GM12878 (cell line): ENCODE data around the gene CYB5D1. TPM values are rescaled to one million over a fixed set of nuclear protein-coding genes. Genes with fewer than 3 reads are reported as not detected.

Experiments
- ATAC-seq: fragments of 200-7000 bp; cut with Tn5 transposase; 3 replicates; pipeline ENCODE4 v1.9.1; 2020; ENCODE audit warnings: mild to moderate bottlenecking, moderate library complexity
- BruUV-seq: library from RNA; stranded (reverse); fragments of 400-500 nt; replicated peaks from 2 replicates; lab custom pipeline; 2021; lab: Mats Ljungman, UMichigan
- CTCF ChIA-PET: fragments of 300-600 bp; sonication (Branson Sonifier 250); formaldehyde crosslinking; extraction: SDS; loops from one replicate; lab custom pipeline; 2021; ENCODE audit warnings: inconsistent platforms; lab: Yijun Ruan, JAX
- POLR2A ChIA-PET: fragments of 350-600 bp; formaldehyde crosslinking; extraction: SDS; loops from one replicate; lab custom pipeline; 2021; ENCODE audit warnings: inconsistent platforms; lab: Charles Lee
- RAD21 ChIA-PET: fragments of 300-600 bp; sonication (Branson Sonifier 250); formaldehyde crosslinking; loops from one replicate; lab custom pipeline; 2023; ENCODE audit warnings: antibody characterized with exemption; ENCODE audit not compliant: unreplicated experiment; lab: Charles Lee
- SMC1A ChIA-PET: fragments of 300-600 bp; sonication (Branson Sonifier 250); formaldehyde crosslinking; loops from one replicate; lab custom pipeline; 2023; ENCODE audit not compliant: unreplicated experiment, uncharacterized antibody; lab: Charles Lee
- DNase-seq: peaks from one replicate; pipeline ENCODE4 v3.0.0-alpha.2; 2011; ENCODE audit warnings: low read depth, low spot score
- FAIRE-seq: peaks from 3 replicates; lab custom pipeline; 2011; peaks lifted over from hg19 to GRCh38; lab: Jason Lieb, UNC
- H2AFZ ChIP-seq: 2 replicates; pipeline ENCODE4 v1.6.0; 2011; ENCODE audit warnings: low read depth, low read length, control low read depth; ENCODE audit not compliant: control insufficient read depth
- H3K27ac ChIP-seq: 2 replicates; pipeline ENCODE4 v1.5.1; 2011; ENCODE audit warnings: control low read depth; ENCODE audit not compliant: control insufficient read depth, insufficient read depth
- H3K27me3 ChIP-seq, 2 experiments: replicated peaks in 1 of 2; 2 replicates each; pipeline versions ENCODE4 v1.6.0 to v1.6.1; 2011; ENCODE audit warnings: low read length in 1 of 2; ENCODE audit not compliant: control insufficient read depth in 2 of 2, insufficient read depth in 2 of 2
- H3K36me3 ChIP-seq, 2 experiments: 2 replicates each; pipeline ENCODE4 v1.5.1; 2011; ENCODE audit warnings: low read length in 1 of 2; ENCODE audit not compliant: control insufficient read depth in 2 of 2, insufficient read depth in 2 of 2
- H3K4me1 ChIP-seq: 2 replicates; pipeline ENCODE4 v1.6.1; 2011; ENCODE audit warnings: mild to moderate bottlenecking, low read length, moderate library complexity, mixed read lengths; ENCODE audit not compliant: control insufficient read depth, insufficient read depth
- H3K4me2 ChIP-seq: 2 replicates; pipeline ENCODE4 v1.6.0; 2011; ENCODE audit warnings: control low read depth; ENCODE audit not compliant: control insufficient read depth, insufficient read depth
- H3K4me3 ChIP-seq: fragments of 200-600 bp; sonication (generic); 2 replicates; pipeline ENCODE4 v1.5.1; 2016
- H3K79me2 ChIP-seq: 2 replicates; pipeline ENCODE4 v1.6.0; 2011; ENCODE audit warnings: low read length; ENCODE audit not compliant: control insufficient read depth, insufficient read depth
- H3K9ac ChIP-seq: 2 replicates; pipeline ENCODE4 v1.8.0; 2011; ENCODE audit warnings: low read length, control low read depth, mixed read lengths; ENCODE audit not compliant: control insufficient read depth, insufficient read depth
- H3K9me3 ChIP-seq: replicated peaks from 3 replicates; pipeline ENCODE4 v1.5.1; 2011; ENCODE audit warnings: mild to moderate bottlenecking, low read length; ENCODE audit not compliant: control insufficient read depth, insufficient read depth
- H4K20me1 ChIP-seq: 2 replicates; pipeline ENCODE4 v1.6.0; 2011; ENCODE audit not compliant: control insufficient read depth, insufficient read depth
- CREB1 ChIP-seq: IDR thresholded peaks from 2 replicates; pipeline ENCODE4 v1.6.1; 2012; ENCODE audit warnings: low read depth, mild to moderate bottlenecking, inconsistent platforms
- IRF4 ChIP-seq: IDR thresholded peaks from 2 replicates; pipeline ENCODE4 v1.6.1; 2011; ENCODE audit warnings: low read depth, low read length
- KAT2A ChIP-seq: conservative IDR thresholded peaks from 2 replicates; pipeline ENCODE4 v1.6.1; 2011; ENCODE audit warnings: low read depth, low read length; ENCODE audit not compliant: control insufficient read depth
- SMARCA5 ChIP-seq: fragments of 450-650 bp; IDR thresholded peaks from 2 replicates; pipeline ENCODE4 v1.6.1; 2017; ENCODE audit warnings: mild to moderate bottlenecking
- TBL1XR1 ChIP-seq: IDR thresholded peaks from 2 replicates; pipeline ENCODE4 v1.6.1; 2012; ENCODE audit warnings: low read depth, low read length, improper control_type of control experiment
- ZBED1 ChIP-seq: IDR thresholded peaks from 2 replicates; pipeline ENCODE4 v1.6.1; 2016; ENCODE audit warnings: borderline replicate concordance
- ZNF217 ChIP-seq: fragments of 450-650 bp; IDR thresholded peaks from 2 replicates; pipeline ENCODE4 v1.6.1; 2017; ENCODE audit warnings: antibody characterized with exemption, mild to moderate bottlenecking
- ZNF622 ChIP-seq: fragments of 450-650 bp; IDR thresholded peaks from 2 replicates; pipeline ENCODE4 v1.6.1; 2017; ENCODE audit warnings: mild to moderate bottlenecking, inconsistent platforms
- ZSCAN29 ChIP-seq: fragments of 450-650 bp; IDR thresholded peaks from 2 replicates; pipeline ENCODE4 v1.6.1; 2017; ENCODE audit warnings: mild to moderate bottlenecking, moderate library complexity
- WGBS: methylation state at CpG from one replicate; pipeline ENCODE4 v1.1.6; 2016; ENCODE audit warnings: low lambda C conversion rate; ENCODE audit not compliant: insufficient replicate concordance, insufficient coverage; ENCODE audit errors: missing lambda C conversion rate; 5-methylcytosine and 5-hydroxymethylcytosine counted together
- in situ Hi-C: fragments of 300-500 bp; cut with MboI; formaldehyde crosslinking; loops from 9 replicates; pipeline ENCODE4 v1.14.3; 2018; ENCODE audit warnings: mixed read lengths
- intact Hi-C: fragments of 100-400 bp; cut with micrococcal nuclease; formaldehyde crosslinking; loops from one replicate; pipeline ENCODE4 v1.14.2; 2022; ENCODE audit not compliant: unreplicated experiment
- polyA plus RNA-seq, 11 experiments: library from polyadenylated mRNA; depleted of rRNA in 4 of 11; unstranded in 6 of 11; stranded (reverse) in 5 of 11; fragments of >200 nt; fragmentation: Nextera tagmentation in 4 of 11; fragmentation: Illumina TruSeq in 1 of 11; extraction: Ambion mirVana in 4 of 11; extraction: Trizol in 1 of 11; gene quantifications; 1 replicate in 1 of 11; 2 replicates in 10 of 11; pipeline versions ENCODE4 v1.2.1 to v1.2.3, GENCODE V29; 2011 to 2016; ENCODE audit warnings: inconsistent platforms in 2 of 11, missing spikeins in 2 of 11, low read depth in 1 of 11
- total RNA-seq, 4 experiments: library from RNA; depleted of rRNA in 3 of 4; stranded (reverse); fragments of >200 nt in 3 of 4; fragmentation: Illumina TruSeq in 1 of 4; extraction: Trizol in 1 of 4; gene quantifications; 2 replicates each; pipeline versions ENCODE4 v1.2.1 to v1.2.3, GENCODE V29; 2013 to 2021
- TF ChIP-seq, protein P1 (sequence below): fragments of 450-650 bp; conservative IDR thresholded peaks from 2 replicates; pipeline ENCODE4 v1.6.1; 2017; ENCODE audit warnings: mild to moderate bottlenecking, moderate library complexity
- TF ChIP-seq, protein P2 (sequence below): IDR thresholded peaks from 2 replicates; pipeline ENCODE4 v1.6.1; 2012; ENCODE audit warnings: mild to moderate bottlenecking, low read depth, low read length
- TF ChIP-seq, protein P3 (sequence below): fragments of 450-650 bp; IDR thresholded peaks from 2 replicates; pipeline ENCODE4 v1.6.1; 2016; ENCODE audit warnings: mild to moderate bottlenecking
- TF ChIP-seq, protein P4 (sequence below): IDR thresholded peaks from 2 replicates; pipeline ENCODE4 v1.6.1; 2012; ENCODE audit warnings: low read length, inconsistent platforms

Gene CYB5D1
- total and polyA plus RNA-seq, 10 of the 15 experiments (the other 5 are each of a cell fraction or from before 2014, with no cell fraction given): 1.6 to 8.7 (median 6.4) TPM

DNA sequence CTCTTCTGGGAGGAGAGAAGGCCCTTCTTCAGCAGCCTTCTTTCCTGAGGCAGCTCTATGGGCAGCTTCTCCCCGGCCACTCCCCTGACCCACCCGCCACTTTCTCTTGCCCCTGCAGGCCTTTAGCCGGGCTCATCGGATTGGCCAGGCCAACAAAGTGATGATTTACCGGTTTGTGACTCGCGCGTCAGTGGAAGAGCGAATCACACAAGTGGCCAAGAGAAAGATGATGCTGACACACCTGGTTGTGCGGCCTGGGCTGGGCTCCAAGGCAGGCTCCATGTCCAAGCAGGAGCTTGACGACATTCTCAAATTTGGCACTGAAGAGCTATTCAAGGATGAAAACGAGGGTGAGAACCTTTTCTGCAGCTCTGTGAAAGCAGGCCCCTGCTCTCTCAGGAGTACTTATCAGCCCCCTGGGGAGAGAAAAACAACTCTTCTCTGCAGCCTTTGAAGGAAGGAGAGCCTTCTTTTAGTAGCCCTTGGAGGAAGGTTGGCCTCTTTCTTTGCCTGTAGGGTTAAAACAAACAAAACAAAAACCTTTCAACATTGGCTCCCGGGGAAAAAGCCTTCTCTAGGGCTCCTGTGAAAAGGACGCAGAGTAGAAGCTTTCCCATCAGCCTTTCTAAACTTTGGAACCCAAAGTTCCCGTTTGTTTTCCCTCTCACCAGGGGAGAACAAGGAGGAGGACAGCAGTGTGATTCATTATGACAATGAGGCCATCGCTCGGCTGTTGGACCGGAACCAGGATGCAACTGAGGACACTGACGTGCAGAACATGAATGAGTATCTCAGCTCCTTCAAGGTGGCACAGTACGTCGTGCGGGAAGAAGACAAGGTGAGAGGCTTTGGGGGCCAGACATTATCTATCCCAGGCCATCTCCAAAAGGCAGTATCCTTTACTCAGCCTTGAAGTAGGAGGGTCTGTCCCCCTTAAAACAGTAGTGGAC, 45.6 kb downstream of the CYB5D1 start:
- POLR2A ChIA-PET: interaction anchor here (0.6 kb wide), 1 partner anchor 28 kb away, joined by 5 read pairs; no protein-coding TSS in a partner anchor
- Histone ChIP-seq H3K27ac (no peak overlapping the region), H3K4me1 (no peaks in the 10 kb centered on the region), H3K9ac (no peak overlapping the region), H3K9me3 (no peaks in the 10 kb centered on the region), H3K4me2 (no peak overlapping the region), H3K27me3 (no peaks in the 10 kb centered on the region), H3K4me3 (no peak overlapping the region), H3K79me2 (no peaks in the 10 kb centered on the region), H2AFZ (no peak overlapping the region), H3K36me3 (peaks cover 40 to 44% of the 10 kb centered on the region in 2 experiments), H4K20me1 (no peaks in the 10 kb centered on the region)
- RAD21 ChIA-PET: no interaction called here
- in situ Hi-C loops (no loop called here), intact Hi-C loops (no loop called here)
- 76% methylated on average over 22 of the region's 22 CpGs for WGBS
- CTCF ChIA-PET: interaction anchor here (3.3 kb wide), 1 partner anchor 40 kb away, joined by 19 read pairs; no protein-coding TSS in a partner anchor
- BruUV-seq: TSS peak; percentile 54
- ATAC-seq (no peak), FAIRE-seq (no peak), DNase-seq (no peak)
- SMC1A ChIA-PET: interaction anchor here (0.8 kb wide), 1 partner anchor 34 kb away, joined by 3 read pairs; no protein-coding TSS in a partner anchor
- TF ChIP-seq SMARCA5: no peak
- no peak for TF ChIP-seq TBL1XR1
- no peak for TF ChIP-seq KAT2A
- no peak for TF ChIP-seq ZBED1
- no peak for TF ChIP-seq ZNF622
- TF ChIP-seq, protein P1, sequence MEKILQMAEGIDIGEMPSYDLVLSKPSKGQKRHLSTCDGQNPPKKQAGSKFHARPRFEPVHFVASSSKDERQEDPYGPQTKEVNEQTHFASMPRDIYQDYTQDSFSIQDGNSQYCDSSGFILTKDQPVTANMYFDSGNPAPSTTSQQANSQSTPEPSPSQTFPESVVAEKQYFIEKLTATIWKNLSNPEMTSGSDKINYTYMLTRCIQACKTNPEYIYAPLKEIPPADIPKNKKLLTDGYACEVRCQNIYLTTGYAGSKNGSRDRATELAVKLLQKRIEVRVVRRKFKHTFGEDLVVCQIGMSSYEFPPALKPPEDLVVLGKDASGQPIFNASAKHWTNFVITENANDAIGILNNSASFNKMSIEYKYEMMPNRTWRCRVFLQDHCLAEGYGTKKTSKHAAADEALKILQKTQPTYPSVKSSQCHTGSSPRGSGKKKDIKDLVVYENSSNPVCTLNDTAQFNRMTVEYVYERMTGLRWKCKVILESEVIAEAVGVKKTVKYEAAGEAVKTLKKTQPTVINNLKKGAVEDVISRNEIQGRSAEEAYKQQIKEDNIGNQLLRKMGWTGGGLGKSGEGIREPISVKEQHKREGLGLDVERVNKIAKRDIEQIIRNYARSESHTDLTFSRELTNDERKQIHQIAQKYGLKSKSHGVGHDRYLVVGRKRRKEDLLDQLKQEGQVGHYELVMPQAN: no peak
- TF ChIP-seq, protein P2, sequence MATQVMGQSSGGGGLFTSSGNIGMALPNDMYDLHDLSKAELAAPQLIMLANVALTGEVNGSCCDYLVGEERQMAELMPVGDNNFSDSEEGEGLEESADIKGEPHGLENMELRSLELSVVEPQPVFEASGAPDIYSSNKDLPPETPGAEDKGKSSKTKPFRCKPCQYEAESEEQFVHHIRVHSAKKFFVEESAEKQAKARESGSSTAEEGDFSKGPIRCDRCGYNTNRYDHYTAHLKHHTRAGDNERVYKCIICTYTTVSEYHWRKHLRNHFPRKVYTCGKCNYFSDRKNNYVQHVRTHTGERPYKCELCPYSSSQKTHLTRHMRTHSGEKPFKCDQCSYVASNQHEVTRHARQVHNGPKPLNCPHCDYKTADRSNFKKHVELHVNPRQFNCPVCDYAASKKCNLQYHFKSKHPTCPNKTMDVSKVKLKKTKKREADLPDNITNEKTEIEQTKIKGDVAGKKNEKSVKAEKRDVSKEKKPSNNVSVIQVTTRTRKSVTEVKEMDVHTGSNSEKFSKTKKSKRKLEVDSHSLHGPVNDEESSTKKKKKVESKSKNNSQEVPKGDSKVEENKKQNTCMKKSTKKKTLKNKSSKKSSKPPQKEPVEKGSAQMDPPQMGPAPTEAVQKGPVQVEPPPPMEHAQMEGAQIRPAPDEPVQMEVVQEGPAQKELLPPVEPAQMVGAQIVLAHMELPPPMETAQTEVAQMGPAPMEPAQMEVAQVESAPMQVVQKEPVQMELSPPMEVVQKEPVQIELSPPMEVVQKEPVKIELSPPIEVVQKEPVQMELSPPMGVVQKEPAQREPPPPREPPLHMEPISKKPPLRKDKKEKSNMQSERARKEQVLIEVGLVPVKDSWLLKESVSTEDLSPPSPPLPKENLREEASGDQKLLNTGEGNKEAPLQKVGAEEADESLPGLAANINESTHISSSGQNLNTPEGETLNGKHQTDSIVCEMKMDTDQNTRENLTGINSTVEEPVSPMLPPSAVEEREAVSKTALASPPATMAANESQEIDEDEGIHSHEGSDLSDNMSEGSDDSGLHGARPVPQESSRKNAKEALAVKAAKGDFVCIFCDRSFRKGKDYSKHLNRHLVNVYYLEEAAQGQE: no peak
- no peak for TF ChIP-seq CREB1
- no peak for TF ChIP-seq ZNF217
- no peak for TF ChIP-seq IRF4
- TF ChIP-seq, protein P3, sequence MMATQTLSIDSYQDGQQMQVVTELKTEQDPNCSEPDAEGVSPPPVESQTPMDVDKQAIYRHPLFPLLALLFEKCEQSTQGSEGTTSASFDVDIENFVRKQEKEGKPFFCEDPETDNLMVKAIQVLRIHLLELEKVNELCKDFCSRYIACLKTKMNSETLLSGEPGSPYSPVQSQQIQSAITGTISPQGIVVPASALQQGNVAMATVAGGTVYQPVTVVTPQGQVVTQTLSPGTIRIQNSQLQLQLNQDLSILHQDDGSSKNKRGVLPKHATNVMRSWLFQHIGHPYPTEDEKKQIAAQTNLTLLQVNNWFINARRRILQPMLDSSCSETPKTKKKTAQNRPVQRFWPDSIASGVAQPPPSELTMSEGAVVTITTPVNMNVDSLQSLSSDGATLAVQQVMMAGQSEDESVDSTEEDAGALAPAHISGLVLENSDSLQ: no peak
- TF ChIP-seq, protein P4, sequence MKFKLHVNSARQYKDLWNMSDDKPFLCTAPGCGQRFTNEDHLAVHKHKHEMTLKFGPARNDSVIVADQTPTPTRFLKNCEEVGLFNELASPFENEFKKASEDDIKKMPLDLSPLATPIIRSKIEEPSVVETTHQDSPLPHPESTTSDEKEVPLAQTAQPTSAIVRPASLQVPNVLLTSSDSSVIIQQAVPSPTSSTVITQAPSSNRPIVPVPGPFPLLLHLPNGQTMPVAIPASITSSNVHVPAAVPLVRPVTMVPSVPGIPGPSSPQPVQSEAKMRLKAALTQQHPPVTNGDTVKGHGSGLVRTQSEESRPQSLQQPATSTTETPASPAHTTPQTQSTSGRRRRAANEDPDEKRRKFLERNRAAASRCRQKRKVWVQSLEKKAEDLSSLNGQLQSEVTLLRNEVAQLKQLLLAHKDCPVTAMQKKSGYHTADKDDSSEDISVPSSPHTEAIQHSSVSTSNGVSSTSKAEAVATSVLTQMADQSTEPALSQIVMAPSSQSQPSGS: no peak
- TF ChIP-seq ZSCAN29: no peak
